Measurements from ENCODE around the gene FAM117A. TPM values are rescaled to one million over a fixed set of nuclear protein-coding genes. Genes with fewer than 3 reads are reported as not detected.

FAM117A gene
- total RNA-seq, 1 donor from 2014 or later = 11.9 TPM

DNA sequence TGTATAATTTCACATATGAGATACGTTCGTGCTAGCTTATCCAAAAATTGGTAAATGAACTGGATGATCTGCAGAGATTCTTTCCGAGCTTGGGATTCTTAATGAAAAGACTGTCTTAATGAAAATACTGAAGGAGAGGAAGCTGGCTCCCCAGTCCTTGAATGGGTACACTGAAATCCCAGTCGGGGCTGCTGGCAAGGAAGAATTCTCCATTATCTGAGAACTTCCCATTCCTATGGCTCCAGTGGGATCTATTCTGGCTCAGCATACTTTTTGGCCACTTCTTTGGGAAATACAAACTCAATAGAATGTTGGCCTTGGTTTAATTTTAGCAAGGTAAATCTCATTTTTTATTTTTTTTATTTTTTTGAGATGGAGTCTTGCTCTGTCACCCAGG lies 32.5 kb downstream of the FAM117A start:
- peaks cover 15% of the 10 kb centered on the region for H3K4me1 Mint-ChIP-seq (ENCODE audit: low read depth, unreplicated experiment)
- H3K36me3 Mint-ChIP-seq (ENCODE audit: unreplicated experiment) = no peaks in the 10 kb centered on the region
- DNase-seq = no peak
- H3K4me3 Mint-ChIP-seq (ENCODE audit: unreplicated experiment) = no peak overlapping the region
- TF ChIP-seq, protein P1, sequence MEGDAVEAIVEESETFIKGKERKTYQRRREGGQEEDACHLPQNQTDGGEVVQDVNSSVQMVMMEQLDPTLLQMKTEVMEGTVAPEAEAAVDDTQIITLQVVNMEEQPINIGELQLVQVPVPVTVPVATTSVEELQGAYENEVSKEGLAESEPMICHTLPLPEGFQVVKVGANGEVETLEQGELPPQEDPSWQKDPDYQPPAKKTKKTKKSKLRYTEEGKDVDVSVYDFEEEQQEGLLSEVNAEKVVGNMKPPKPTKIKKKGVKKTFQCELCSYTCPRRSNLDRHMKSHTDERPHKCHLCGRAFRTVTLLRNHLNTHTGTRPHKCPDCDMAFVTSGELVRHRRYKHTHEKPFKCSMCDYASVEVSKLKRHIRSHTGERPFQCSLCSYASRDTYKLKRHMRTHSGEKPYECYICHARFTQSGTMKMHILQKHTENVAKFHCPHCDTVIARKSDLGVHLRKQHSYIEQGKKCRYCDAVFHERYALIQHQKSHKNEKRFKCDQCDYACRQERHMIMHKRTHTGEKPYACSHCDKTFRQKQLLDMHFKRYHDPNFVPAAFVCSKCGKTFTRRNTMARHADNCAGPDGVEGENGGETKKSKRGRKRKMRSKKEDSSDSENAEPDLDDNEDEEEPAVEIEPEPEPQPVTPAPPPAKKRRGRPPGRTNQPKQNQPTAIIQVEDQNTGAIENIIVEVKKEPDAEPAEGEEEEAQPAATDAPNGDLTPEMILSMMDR (IDR thresholded peaks at IDR 0.05; ENCODE audit: partially characterized antibody, unreplicated experiment) = no peak
- H3K9me3 Mint-ChIP-seq (ENCODE audit: unreplicated experiment) = no peaks in the 10 kb centered on the region
- no peak overlapping the region for H3K27ac Mint-ChIP-seq (ENCODE audit: unreplicated experiment)
- no peaks in the 10 kb centered on the region for H3K27me3 Mint-ChIP-seq (ENCODE audit: unreplicated experiment)

DNA sequence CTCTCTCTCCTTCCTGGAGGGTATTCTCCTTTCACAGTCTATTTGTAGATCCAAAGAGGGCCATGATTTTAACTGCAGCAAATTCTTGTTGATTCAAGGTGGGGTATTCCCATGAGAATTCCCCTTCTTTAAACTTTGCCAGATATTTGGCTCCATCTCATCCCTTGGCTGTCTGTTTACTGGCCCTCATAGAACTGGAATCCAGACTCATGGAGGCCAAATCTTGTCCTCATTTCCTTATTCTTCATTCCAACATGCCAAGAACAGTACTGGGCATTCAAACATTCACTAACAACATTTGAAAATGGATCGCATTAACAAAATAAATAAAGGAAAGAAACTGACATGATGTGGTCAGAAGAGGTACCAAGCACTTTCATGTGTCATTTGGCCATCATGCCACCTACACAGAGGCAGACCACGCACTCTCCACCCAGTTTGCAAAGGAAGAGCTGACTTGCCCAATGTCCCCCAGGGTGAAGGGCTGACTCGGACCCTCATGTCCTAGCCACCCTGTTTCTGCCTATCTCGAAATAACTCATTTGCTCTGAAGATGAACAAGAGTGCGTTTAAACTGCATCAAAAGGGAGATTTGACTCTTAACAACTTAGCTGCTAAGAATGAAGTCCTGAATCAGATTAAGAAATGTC lies 33.0 kb downstream of the FAM117A start:
- H3K9me3 Mint-ChIP-seq (ENCODE audit: unreplicated experiment) = no peaks in the 10 kb centered on the region
- DNase-seq = no peak
- no peak overlapping the region for H3K4me3 Mint-ChIP-seq (ENCODE audit: unreplicated experiment)
- no peak overlapping the region for H3K27ac Mint-ChIP-seq (ENCODE audit: unreplicated experiment)
- H3K36me3 Mint-ChIP-seq (ENCODE audit: unreplicated experiment) = no peaks in the 10 kb centered on the region
- H3K27me3 Mint-ChIP-seq (ENCODE audit: unreplicated experiment) = no peaks in the 10 kb centered on the region
- peaks cover 15% of the 10 kb centered on the region for H3K4me1 Mint-ChIP-seq (ENCODE audit: low read depth, unreplicated experiment)
- TF ChIP-seq, protein P1 (IDR thresholded peaks at IDR 0.05; ENCODE audit: partially characterized antibody, unreplicated experiment) = no peak

DNA sequence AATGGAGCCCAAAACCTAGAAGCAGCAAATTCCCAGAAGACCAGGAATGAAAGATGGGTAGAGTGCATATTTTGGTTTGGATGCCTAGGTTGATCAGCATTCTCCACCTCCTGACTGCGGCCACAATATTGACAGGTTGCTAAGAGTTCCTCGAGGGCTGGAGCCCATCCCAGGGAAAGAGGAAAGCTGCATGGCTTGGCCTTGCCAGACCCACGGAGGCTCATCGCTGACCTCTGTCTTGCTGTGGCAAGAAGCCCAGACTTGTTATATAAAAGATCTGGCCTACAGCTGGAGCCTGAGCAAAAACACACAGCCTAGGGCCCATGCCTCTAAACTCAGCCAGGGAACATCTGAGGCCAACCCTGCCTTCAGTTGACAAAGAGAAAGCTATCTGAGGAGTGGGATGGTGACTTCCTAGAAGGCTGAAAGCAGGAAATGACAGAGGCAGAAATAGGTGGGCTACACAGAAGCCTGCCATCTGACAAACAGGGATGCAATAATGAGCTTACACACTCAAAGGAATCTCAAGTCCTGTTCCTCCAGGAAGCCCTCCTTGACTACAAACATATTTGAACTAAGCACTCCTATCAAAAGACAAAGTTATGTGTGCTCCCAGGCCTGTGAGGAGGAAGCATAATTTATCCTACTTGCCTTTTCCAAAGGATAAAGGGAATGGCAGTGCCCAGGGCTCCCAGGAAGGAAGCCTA lies 33.7 kb downstream of the FAM117A start:
- no peak for DNase-seq
- peaks cover 16% of the 10 kb centered on the region for H3K4me1 Mint-ChIP-seq (ENCODE audit: low read depth, unreplicated experiment)
- no peaks in the 10 kb centered on the region for H3K9me3 Mint-ChIP-seq (ENCODE audit: unreplicated experiment)
- TF ChIP-seq, protein P1 (IDR thresholded peaks at IDR 0.05; ENCODE audit: partially characterized antibody, unreplicated experiment) = no peak
- H3K4me3 Mint-ChIP-seq (ENCODE audit: unreplicated experiment) = no peak overlapping the region
- H3K27me3 Mint-ChIP-seq (ENCODE audit: unreplicated experiment) = no peaks in the 10 kb centered on the region
- H3K36me3 Mint-ChIP-seq (ENCODE audit: unreplicated experiment) = peaks cover 7% of the 10 kb centered on the region
- peak overlapping the region; percentile 2 for H3K27ac Mint-ChIP-seq (ENCODE audit: unreplicated experiment)

DNA sequence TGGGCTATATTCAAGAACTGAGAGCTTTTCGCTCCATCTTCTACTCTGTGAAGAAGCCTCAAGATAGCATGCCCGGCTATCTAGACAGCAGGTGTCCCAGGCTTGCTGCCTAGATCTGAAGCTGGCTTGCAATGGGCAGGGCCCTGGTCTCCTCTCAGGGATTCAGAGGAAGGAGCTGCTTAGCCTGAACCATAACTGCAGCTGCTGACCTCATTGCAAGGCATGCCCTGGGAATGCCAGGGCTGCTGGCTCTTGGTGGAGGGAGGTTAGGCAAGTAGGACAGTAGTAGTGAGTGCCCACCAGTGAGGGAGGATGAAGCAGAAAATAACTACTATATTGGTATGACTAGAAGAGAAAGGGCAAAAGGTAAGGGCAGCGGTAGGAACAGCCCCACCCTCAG lies 34.9 kb downstream of the FAM117A start:
- Mint-ChIP-seq H3K36me3 (ENCODE audit: unreplicated experiment) (peaks cover 9% of the 10 kb centered on the region), H3K27ac (ENCODE audit: unreplicated experiment) (no peak overlapping the region), H3K4me3 (ENCODE audit: unreplicated experiment) (no peak overlapping the region), H3K4me1 (ENCODE audit: low read depth, unreplicated experiment) (peaks cover 24% of the 10 kb centered on the region), H3K9me3 (ENCODE audit: unreplicated experiment) (peaks cover 2% of the 10 kb centered on the region), H3K27me3 (ENCODE audit: unreplicated experiment) (peaks cover 2% of the 10 kb centered on the region)
- TF ChIP-seq, protein P1 (IDR thresholded peaks at IDR 0.05; ENCODE audit: partially characterized antibody, unreplicated experiment) = no peak
- no peak for DNase-seq

DNA sequence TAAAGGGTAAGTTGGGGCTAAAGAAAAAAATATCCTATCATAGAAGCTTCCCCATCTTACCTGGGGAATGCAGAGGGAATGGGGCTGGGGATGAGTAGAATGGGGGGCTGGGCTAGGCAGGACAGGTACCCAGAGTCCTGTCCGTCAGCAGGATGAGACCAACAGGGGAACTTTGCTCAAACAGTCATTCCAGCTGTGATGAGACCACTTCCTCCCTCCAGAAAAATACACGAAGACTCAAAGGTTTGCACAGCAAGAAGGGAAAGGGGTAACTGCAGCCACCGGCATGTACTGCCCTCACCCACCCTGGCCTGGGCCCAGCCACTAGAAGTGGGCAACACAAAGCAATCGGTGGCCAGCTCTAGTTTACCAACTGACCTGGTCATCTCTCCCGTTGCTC lies 35.5 kb downstream of the FAM117A start:
- peaks cover 31% of the 10 kb centered on the region for H3K4me1 Mint-ChIP-seq (ENCODE audit: low read depth, unreplicated experiment)
- no peak overlapping the region for H3K4me3 Mint-ChIP-seq (ENCODE audit: unreplicated experiment)
- no peak for DNase-seq
- peaks cover 5% of the 10 kb centered on the region for H3K9me3 Mint-ChIP-seq (ENCODE audit: unreplicated experiment)
- TF ChIP-seq, protein P1 (IDR thresholded peaks at IDR 0.05; ENCODE audit: partially characterized antibody, unreplicated experiment) = no peak
- H3K27ac Mint-ChIP-seq (ENCODE audit: unreplicated experiment) = no peak overlapping the region
- peaks cover 9% of the 10 kb centered on the region for H3K36me3 Mint-ChIP-seq (ENCODE audit: unreplicated experiment)
- H3K27me3 Mint-ChIP-seq (ENCODE audit: unreplicated experiment) = peaks cover 8% of the 10 kb centered on the region

Measured in glutamatergic neuron (in vitro differentiated cells).